A549 (cell line): Measurements from ENCODE around the gene NSD2. TPM values are rescaled to one million over a fixed set of nuclear protein-coding genes. Genes with fewer than 3 reads are reported as not detected.

ENCODE experiments used
- ATAC-seq, 2 experiments: fragments of 200-7000 bp in 1 of 2; fragments of >200 bp in 1 of 2; cut with Nextera tagmentation in 1 of 2; cut with Tn5 transposase in 1 of 2; 3 replicates each; pipeline versions ENCODE4 v1.8.0 to v1.9.1; 2018 to 2020; ENCODE audit warnings: mild to moderate bottlenecking in 1 of 2, moderate library complexity in 1 of 2
- CTCF ChIA-PET: fragments of 300-600 bp; sonication (Branson Sonifier 250); formaldehyde crosslinking; extraction: SDS; loops from one replicate; lab custom pipeline; 2021; ENCODE audit warnings: antibody characterized with exemption, inconsistent platforms; lab: Yijun Ruan, JAX
- POLR2A ChIA-PET: fragments of 350-600 bp; formaldehyde crosslinking; extraction: SDS; loops from one replicate; lab custom pipeline; 2021; ENCODE audit warnings: antibody characterized with exemption, inconsistent platforms; lab: Yijun Ruan, JAX
- DNase-seq, 2 experiments: peaks; one replicate each; pipeline versions ENCODE4 v3.0.0 to v3.0.0-alpha.2; 2011 to 2016; ENCODE audit warnings: low read depth in 1 of 2, low spot score in 1 of 2
- FAIRE-seq: peaks from 2 replicates; lab custom pipeline; 2011; peaks lifted over from hg19 to GRCh38; lab: Jason Lieb, UNC
- H3K27ac ChIP-seq, 2 experiments: fragments of >200 bp; sonication (Bioruptor Twin); formaldehyde crosslinking; 3 replicates each; pipeline ENCODE4 v1.5.1; 2016 to 2017
- H3K4me1 ChIP-seq: fragments of >200 bp; sonication (Bioruptor Twin); formaldehyde crosslinking; 3 replicates; pipeline ENCODE4 v1.6.1; 2016
- H3K4me2 ChIP-seq: fragments of >200 bp; sonication (Bioruptor Twin); formaldehyde crosslinking; 3 replicates; pipeline ENCODE4 v1.6.1; 2016
- H3K4me3 ChIP-seq: fragments of >200 bp; sonication (Bioruptor Twin); formaldehyde crosslinking; 3 replicates; pipeline ENCODE4 v1.5.1; 2016
- H3K9me3 ChIP-seq: fragments of >200 bp; sonication (Bioruptor Twin); formaldehyde crosslinking; 3 replicates; pipeline ENCODE4 v1.6.1; 2016
- BHLHE40 ChIP-seq: IDR thresholded peaks from 2 replicates; pipeline ENCODE4 v1.6.1; 2012; ENCODE audit warnings: low read depth, low read length, inconsistent platforms
- EP300 ChIP-seq, 2 experiments: fragments of >200 bp; sonication (Bioruptor Twin); formaldehyde crosslinking; IDR thresholded peaks; 2 replicates in 1 of 2; 3 replicates in 1 of 2; pipeline ENCODE4 v1.6.1; 2016 to 2017
- ESRRA ChIP-seq: fragments of 150-350 bp; IDR thresholded peaks from 2 replicates; pipeline ENCODE4 v1.6.1; 2014; ENCODE audit warnings: mild to moderate bottlenecking, low read length, borderline replicate concordance
- GATA3 ChIP-seq: IDR thresholded peaks from 2 replicates; pipeline ENCODE4 v1.6.1; 2012; ENCODE audit warnings: borderline replicate concordance
- HEYL ChIP-seq: fragments of 250-450 bp; sonication (Bioruptor Pico); IDR thresholded peaks from 2 replicates; pipeline ENCODE4 v1.8.0; 2021; ENCODE audit warnings: mild to moderate bottlenecking, moderate library complexity
- HOXB13 ChIP-seq: fragments of 250-450 bp; sonication (Bioruptor Pico); IDR thresholded peaks from 2 replicates; pipeline ENCODE4 v1.5.0; 2020; ENCODE audit warnings: low read depth, mild to moderate bottlenecking, moderate library complexity
- JUN ChIP-seq, 2 experiments: fragments of >200 bp; sonication (Bioruptor Twin); formaldehyde crosslinking; IDR thresholded peaks; 2 replicates in 1 of 2; 3 replicates in 1 of 2; pipeline ENCODE4 v1.6.1; 2016 to 2017
- KDM5A ChIP-seq: fragments of 200-600 bp; sonication (generic); IDR thresholded peaks from 2 replicates; pipeline ENCODE4 v1.6.1; 2016; ENCODE audit warnings: antibody characterized with exemption, mild to moderate bottlenecking
- MYC ChIP-seq: IDR thresholded peaks from 2 replicates; pipeline ENCODE4 v1.6.1; 2012; ENCODE audit warnings: mild to moderate bottlenecking, inconsistent platforms, low read length, improper control_type of control experiment, borderline replicate concordance
- NPAS2 ChIP-seq: fragments of 250-450 bp; sonication (Bioruptor Pico); IDR thresholded peaks from 2 replicates; pipeline ENCODE4 v1.8.0; 2022; ENCODE audit warnings: mild to moderate bottlenecking, moderate library complexity, borderline replicate concordance
- NR3C1 ChIP-seq: fragments of >200 bp; sonication (Bioruptor Twin); formaldehyde crosslinking; IDR thresholded peaks from 3 replicates; pipeline ENCODE4 v1.6.1; 2017
- RCOR1 ChIP-seq: fragments of 150-350 bp; IDR thresholded peaks from 2 replicates; pipeline ENCODE4 v1.6.1; 2014; ENCODE audit warnings: antibody characterized with exemption, low read length, low read depth
- RFX5 ChIP-seq: fragments of 450-650 bp; IDR thresholded peaks from 2 replicates; pipeline ENCODE4 v1.7.1; 2014; ENCODE audit warnings: antibody characterized with exemption, mild to moderate bottlenecking, moderate library complexity
- SREBF2 ChIP-seq: fragments of 450-650 bp; IDR thresholded peaks from 2 replicates; pipeline ENCODE4 v1.6.1; 2014; ENCODE audit warnings: mild to moderate bottlenecking, moderate library complexity
- TFCP2L1 ChIP-seq: fragments of 250-450 bp; sonication (Bioruptor Pico); IDR thresholded peaks from 2 replicates; pipeline ENCODE4 v1.5.0; 2021; ENCODE audit warnings: mild to moderate bottlenecking
- TP53 ChIP-seq: fragments of 250-450 bp; sonication (Bioruptor Pico); IDR thresholded peaks from 2 replicates; pipeline ENCODE4 v1.5.0; 2021; ENCODE audit warnings: mild to moderate bottlenecking, moderate library complexity
- ZC3H11A ChIP-seq: fragments of 450-650 bp; IDR thresholded peaks from 2 replicates; pipeline ENCODE4 v1.6.1; 2014; ENCODE audit warnings: antibody characterized with exemption, mild to moderate bottlenecking
- ZFP36 ChIP-seq: fragments of 450-650 bp; IDR thresholded peaks from 2 replicates; pipeline ENCODE4 v1.6.1; 2014; ENCODE audit warnings: borderline replicate concordance; ENCODE audit not compliant: partially characterized antibody
- ZNF302 ChIP-seq: fragments of 250-450 bp; sonication (Bioruptor Pico); IDR thresholded peaks from 2 replicates; pipeline ENCODE4 v1.9.0; 2021; ENCODE audit warnings: inconsistent platforms, mild to moderate bottlenecking, moderate library complexity
- ZSCAN20 ChIP-seq: fragments of 250-450 bp; sonication (Bioruptor Pico); IDR thresholded peaks from 2 replicates; pipeline ENCODE4 v1.8.0; 2022; ENCODE audit warnings: mild to moderate bottlenecking, moderate library complexity
- WGBS: methylation state at CpG from one replicate; pipeline ENCODE4 v1.1.6; 2017; ENCODE audit errors: missing lambda C conversion rate; 5-methylcytosine and 5-hydroxymethylcytosine counted together
- polyA plus RNA-seq, 4 experiments: library from polyadenylated mRNA; depleted of rRNA in 3 of 4; stranded (reverse); fragments of >200 nt; fragmentation: RNase III in 1 of 4; extraction: RNeasy Plus Mini Kit Qiagen cat#74134 plus additional on column Dnase treatment in 1 of 4; gene quantifications; 2 replicates in 3 of 4; 3 replicates in 1 of 4; pipeline ENCODE4 v1.2.3, GENCODE V29; 2011 to 2017
- TF ChIP-seq, protein P1 (sequence below): fragments of >200 bp; sonication (Bioruptor Twin); formaldehyde crosslinking; IDR thresholded peaks from 3 replicates; pipeline ENCODE4 v1.6.1; 2016

Gene NSD2
- polyA plus RNA-seq, 2 of the 4 experiments (the other 2 are of a cell fraction) = 43.8 to 49.3 TPM

DNA sequence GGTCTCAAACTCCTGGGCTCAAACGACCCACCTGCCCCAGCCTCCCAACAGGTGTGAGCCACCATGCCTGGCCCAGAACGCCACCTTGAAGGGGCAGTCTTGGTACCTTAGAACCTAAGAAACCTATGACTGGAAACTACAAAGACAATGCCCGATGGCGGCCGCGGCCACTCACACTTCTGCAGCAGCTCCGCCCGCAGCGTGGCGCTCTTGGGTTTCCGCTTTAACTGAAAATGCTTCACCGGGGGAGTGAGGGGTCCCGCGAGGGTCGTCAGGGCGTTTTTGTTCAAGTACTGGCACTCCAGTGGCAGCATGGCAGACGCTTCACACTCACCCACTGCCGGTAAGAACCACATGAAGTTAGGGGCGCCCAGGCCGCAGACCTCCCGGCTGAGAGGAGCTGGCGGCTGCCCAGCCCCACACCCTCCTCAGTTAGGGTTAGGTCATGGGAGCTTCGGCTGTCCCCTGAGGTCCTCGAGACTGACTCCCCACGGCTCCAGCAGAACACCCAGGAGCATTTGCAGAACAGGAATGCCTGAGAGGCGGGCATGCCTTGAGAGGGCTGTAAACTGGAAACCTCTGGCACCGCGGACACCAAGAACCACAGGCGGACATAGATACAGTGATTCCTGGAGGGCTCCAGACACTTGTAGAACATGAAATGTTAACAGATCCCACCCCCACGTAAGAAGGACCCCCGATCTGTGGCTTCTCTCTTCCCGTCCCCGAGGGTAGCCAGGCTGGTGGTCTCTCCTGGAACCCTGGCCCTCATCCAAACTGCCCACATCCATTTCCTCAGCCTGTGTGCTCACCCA, 118.5 kb downstream of the NSD2 start (continued):
- TF ChIP-seq, protein P1, sequence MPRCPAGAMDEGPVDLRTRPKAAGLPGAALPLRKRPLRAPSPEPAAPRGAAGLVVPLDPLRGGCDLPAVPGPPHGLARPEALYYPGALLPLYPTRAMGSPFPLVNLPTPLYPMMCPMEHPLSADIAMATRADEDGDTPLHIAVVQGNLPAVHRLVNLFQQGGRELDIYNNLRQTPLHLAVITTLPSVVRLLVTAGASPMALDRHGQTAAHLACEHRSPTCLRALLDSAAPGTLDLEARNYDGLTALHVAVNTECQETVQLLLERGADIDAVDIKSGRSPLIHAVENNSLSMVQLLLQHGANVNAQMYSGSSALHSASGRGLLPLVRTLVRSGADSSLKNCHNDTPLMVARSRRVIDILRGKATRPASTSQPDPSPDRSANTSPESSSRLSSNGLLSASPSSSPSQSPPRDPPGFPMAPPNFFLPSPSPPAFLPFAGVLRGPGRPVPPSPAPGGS = no peak
- TF ChIP-seq NR3C1 (no peak), ZNF302 (CRISPR knock-in tag) (no peak), ZC3H11A (no peak), NPAS2 (CRISPR knock-in tag) (no peak), HEYL (CRISPR knock-in tag) (no peak)

DNA sequence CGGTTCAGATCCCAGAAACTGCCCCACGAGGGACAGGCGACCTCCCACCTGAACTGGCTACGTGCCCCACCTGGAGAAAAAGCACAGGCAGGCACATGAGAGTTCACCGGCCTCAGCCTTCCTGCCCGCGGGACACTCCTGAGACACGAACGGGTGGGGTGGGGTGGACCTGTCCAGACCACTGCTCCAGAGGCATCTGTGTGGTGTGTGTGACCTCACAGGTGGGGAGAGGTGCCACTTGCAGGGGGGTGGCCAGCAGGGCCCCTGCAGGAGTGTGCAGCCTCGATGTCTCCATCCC, 119.1 kb downstream of the NSD2 start:
- ATAC-seq (no peak), DNase-seq (no peak), FAIRE-seq (no peak)
- H3K4me1 ChIP-seq = no peaks in the 10 kb centered on the region
- ChIA-PET CTCF (interaction anchor here (0.5 kb wide), 1 partner anchor 50 kb away, joined by 3 read pairs; no protein-coding TSS in a partner anchor), POLR2A (no interaction called here)
- TF ChIP-seq HOXB13 (CRISPR knock-in tag) = no peak
- H3K4me3 ChIP-seq = no peak overlapping the region
- no peak overlapping the region for H3K27ac ChIP-seq
- WGBS = 88% methylated on average over 6 of the region's 10 CpGs
- H3K9me3 ChIP-seq = no peaks in the 10 kb centered on the region
- no peak overlapping the region for H3K4me2 ChIP-seq

DNA sequence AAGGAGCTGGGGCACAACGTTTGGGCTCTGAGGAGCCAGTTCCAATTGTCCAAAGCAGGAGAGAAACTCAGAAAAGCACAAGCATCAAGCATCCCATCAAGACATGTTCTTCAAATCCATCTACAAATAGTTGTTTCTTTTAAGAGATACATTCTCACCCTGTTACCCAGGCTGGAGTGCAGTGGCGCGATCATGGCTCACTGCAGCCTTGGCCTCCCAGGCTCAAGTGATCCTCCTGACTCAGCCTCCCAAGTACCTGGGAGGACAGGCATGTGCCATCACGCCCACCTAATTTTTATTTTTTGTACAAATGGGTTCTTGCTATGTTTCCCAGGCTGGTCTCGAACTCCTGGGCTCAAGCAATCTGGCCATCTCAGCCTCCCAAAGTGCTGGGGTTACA, 119.5 kb downstream of the NSD2 start:
- ATAC-seq = no peak
- no peak for TF ChIP-seq TP53 (CRISPR knock-in tag)
- no peak for TF ChIP-seq TFCP2L1
- no peak for TF ChIP-seq ESRRA
- no peak for TF ChIP-seq MYC
- no peak for TF ChIP-seq HEYL (CRISPR knock-in tag)
- no peak for TF ChIP-seq ZSCAN20 (CRISPR knock-in tag)
- no peak for TF ChIP-seq GATA3
- no peak for TF ChIP-seq EP300 (IDR thresholded peaks at IDR 0.05)
- no peak for TF ChIP-seq SREBF2
- no peak for TF ChIP-seq HOXB13 (CRISPR knock-in tag)
- no peak for TF ChIP-seq ZFP36
- TF ChIP-seq BHLHE40 = no peak
- TF ChIP-seq RCOR1 = no peak
- TF ChIP-seq RFX5 = no peak
- no peak for TF ChIP-seq JUN (IDR thresholded peaks at IDR 0.05)
- FAIRE-seq = no peak
- Histone ChIP-seq H3K27ac (no peak overlapping the region), H3K9me3 (no peaks in the 10 kb centered on the region), H3K4me2 (no peak overlapping the region), H3K4me1 (no peaks in the 10 kb centered on the region), H3K4me3 (no peak overlapping the region)
- ChIA-PET POLR2A (no interaction called here), CTCF (interaction anchor here (0.5 kb wide), 1 partner anchor 50 kb away, joined by 3 read pairs; no protein-coding TSS in a partner anchor)
- no peak for DNase-seq
- 86% methylated on average over 5 of the region's 5 CpGs for WGBS

DNA sequence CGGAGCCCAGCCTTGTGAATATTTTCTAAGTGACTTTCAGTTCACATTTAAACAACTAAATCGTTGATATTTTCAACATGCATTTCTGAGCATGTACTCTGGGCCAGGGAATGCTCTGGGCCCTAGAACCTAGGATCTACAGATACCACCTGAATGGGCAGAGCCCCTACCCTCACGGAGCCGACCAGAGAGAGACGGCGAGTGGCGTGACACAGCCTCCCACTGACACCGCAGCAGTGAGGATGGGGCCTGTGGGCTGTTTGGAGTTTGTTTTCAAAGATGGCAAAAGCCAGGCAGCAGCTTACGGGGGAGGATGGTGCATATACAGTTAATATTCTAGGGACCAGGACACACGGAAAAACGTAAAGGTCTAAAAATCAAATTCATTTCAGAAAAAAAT, 119.9 kb downstream of the NSD2 start:
- CTCF ChIA-PET = no interaction called here
- H3K4me3 ChIP-seq = no peak overlapping the region

More for the DNA sequence above, 119.9 kb downstream of the NSD2 start:
- Histone ChIP-seq H3K9me3 (no peaks in the 10 kb centered on the region), H3K4me1 (no peaks in the 10 kb centered on the region), H3K4me2 (no peak overlapping the region), H3K27ac (no peak overlapping the region)
- ATAC-seq (no peak), DNase-seq (no peak), FAIRE-seq (no peak)
- WGBS = 98% methylated on average over 10 of the region's 11 CpGs
- POLR2A ChIA-PET = no interaction called here
- no peak for TF ChIP-seq KDM5A
